BLaER1 treated with 17β-estradiol and CSF1 and Interleukin-3, amounts not matched to agents 10 nM and 100 nM (cell line): Measurements from ENCODE around the gene SAMD4A.

Source experiments
- H3K27ac ChIP-seq, 11 experiments: shearing (Covaris generic); formaldehyde crosslinking; 2 replicates each; pipeline ENCODE4 v1.8.1; 2022
- H3K27me3 ChIP-seq, 11 experiments: shearing (Covaris generic); formaldehyde crosslinking; 2 replicates each; pipeline ENCODE4 v1.8.1; 2022
- H3K36me3 ChIP-seq, 11 experiments: shearing (Covaris generic); formaldehyde crosslinking; 2 replicates each; pipeline ENCODE4 v1.8.1; 2022
- H3K4me1 ChIP-seq, 10 experiments: shearing (Covaris generic); formaldehyde crosslinking; 2 replicates each; pipeline ENCODE4 v1.8.1; 2022
- H3K4me2 ChIP-seq, 11 experiments: shearing (Covaris generic); formaldehyde crosslinking; 2 replicates each; pipeline ENCODE4 v1.8.1; 2022
- H3K4me3 ChIP-seq, 10 experiments: shearing (Covaris generic); formaldehyde crosslinking; 2 replicates each; pipeline ENCODE4 v1.8.1; 2022
- H3K9ac ChIP-seq, 11 experiments: shearing (Covaris generic); formaldehyde crosslinking; 2 replicates each; pipeline ENCODE4 v1.8.1; 2022
- H3K9me3 ChIP-seq, 11 experiments: shearing (Covaris generic); formaldehyde crosslinking; replicated peaks in 1 of 11; 2 replicates each; pipeline ENCODE4 v1.8.1; 2022
- H4K20me1 ChIP-seq, 11 experiments: shearing (Covaris generic); formaldehyde crosslinking; 2 replicates each; pipeline ENCODE4 v1.8.1; 2022
- Cebpa-rat ChIP-seq, 11 experiments: shearing (Covaris generic); IDR thresholded peaks; 2 replicates each; pipeline ENCODE4 v1.8.1; 2022

The SAMD4A gene

DNA sequence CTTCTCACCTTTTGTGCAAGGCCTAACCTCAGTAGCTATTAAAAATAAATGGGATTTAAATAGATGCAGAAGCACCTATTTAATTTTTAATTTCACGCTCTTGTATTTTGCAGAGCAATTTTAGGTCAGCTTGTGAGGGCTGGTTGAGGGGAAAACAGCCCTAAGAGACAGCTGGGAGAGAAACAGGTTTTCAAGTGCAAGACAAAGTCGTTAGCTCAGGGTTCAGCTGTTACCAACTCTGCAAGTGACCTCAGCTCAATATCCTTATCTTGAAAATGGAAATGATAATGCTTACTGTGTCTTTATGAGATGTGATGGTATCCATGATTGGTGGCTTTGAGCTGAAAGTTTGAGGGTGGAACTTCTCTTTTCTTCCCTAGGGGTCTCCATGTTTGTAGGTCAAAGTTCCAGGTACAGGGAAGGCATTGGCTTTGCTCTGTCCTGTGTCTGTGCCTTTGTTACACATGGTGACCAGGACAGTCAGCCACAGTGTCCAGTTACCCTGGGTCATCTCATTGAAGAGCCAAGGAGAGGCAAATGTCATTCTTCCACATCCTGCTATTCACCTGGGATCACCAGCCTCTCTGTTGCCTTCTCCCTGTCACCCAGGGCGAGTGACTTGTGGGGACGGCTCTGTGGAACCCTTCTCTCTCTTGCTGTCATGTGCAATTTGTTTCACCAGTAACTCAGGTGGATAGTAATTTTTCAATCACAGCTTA is 100.3 kb downstream of the SAMD4A start:
- Histone ChIP-seq H3K9me3 (no peaks in the 10 kb centered on the region), H3K9ac (no peak overlapping the region), H3K4me3 (no peak overlapping the region), H3K27me3 (no peaks in the 10 kb centered on the region), H3K4me1 (peaks cover 6 to 52% (median 25%) of the 10 kb centered on the region in 10 experiments), H4K20me1 (peaks cover 0 to 20% (median 0%) of the 10 kb centered on the region in 11 experiments; a peak in 3 of 22 replicates), H3K36me3 (peaks cover 0 to 17% (median 4%) of the 10 kb centered on the region in 11 experiments; a peak in 4 of 22 replicates), H3K4me2 (no peak overlapping the region), H3K27ac (no peak overlapping the region)
- no peak for TF ChIP-seq Cebpa-rat (IDR thresholded peaks at IDR 0.05)

DNA sequence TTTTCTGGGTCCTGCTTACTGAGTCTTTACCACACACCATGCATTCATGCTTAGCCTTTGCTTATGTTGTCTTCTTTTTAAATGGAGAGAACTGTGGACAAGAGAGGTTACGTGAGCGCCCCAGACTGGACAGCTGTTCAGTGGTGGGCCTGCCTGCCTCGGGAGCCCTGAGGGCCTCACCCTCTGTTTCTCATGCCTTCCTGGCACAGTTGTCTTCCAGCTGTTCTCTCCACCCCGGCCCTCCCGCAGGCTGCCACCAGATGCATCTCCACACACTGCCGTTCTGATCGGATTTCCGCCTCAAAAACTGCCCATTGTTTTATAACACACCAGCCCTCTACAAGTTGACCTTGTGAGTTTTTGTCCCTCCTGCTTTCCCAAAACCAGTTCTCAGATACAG is 100.8 kb downstream of the SAMD4A start:
- Histone ChIP-seq H3K27me3 (no peaks in the 10 kb centered on the region), H3K9me3 (no peaks in the 10 kb centered on the region), H3K27ac (no peak overlapping the region), H3K4me3 (no peak overlapping the region), H4K20me1 (peaks cover 0 to 20% (median 0%) of the 10 kb centered on the region in 11 experiments; a peak in 3 of 22 replicates), H3K4me2 (no peak overlapping the region), H3K4me1 (peaks cover 6 to 52% (median 25%) of the 10 kb centered on the region in 10 experiments), H3K36me3 (peaks cover 0 to 11% (median 3%) of the 10 kb centered on the region in 11 experiments; a peak in 4 of 22 replicates), H3K9ac (no peak overlapping the region)
- no peak for TF ChIP-seq Cebpa-rat (IDR thresholded peaks at IDR 0.05)

DNA sequence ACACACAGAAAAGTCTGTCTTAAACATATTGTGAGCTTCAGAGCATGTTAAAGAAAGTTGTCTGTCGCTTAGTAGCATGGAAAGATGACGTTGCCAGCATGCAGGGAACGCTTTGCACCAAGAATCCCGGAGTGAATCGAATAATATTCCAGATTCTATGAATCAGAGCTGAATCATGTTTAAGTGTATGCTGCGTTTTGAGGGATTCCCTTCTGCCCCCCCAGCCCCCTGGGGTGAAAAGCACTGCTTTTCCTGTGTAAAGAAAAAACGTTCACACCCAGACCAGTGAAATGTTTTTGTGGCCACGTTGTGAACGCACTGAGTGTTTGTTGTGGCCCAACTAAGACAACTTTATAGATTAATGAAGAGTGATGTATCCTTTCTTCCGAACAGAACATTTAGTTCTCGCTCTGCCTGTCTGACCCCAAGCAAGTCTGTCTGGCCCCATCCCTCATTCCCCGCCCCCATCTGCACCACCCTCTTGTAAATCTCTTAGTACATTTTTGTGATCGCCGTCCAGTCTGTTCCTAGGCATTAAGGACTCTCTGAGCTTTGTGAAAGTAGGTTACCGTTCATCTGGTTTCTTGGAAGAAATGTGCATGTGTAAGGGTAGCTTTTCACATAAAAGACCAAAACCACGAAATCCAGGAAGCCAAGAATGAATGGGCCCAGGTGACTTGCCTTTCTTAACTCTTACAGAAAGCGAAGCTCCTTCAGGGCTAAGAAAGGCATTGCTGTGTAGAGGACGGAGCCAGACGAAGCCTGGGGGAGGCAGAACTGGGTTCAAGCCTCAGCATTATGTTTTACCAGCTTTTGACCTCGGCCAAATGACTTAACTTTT is 103.0 kb downstream of the SAMD4A start:
- Histone ChIP-seq H3K36me3 (peaks cover 0 to 10% (median 3%) of the 10 kb centered on the region in 11 experiments; a peak in 4 of 22 replicates), H3K4me3 (no peak overlapping the region), H3K27ac (no peak overlapping the region), H3K9me3 (no peaks in the 10 kb centered on the region), H3K9ac (no peak overlapping the region), H3K4me1 (peaks cover 0 to 33% (median 14%) of the 10 kb centered on the region in 10 experiments; a peak in 19 of 20 replicates), H4K20me1 (peaks cover 0 to 23% (median 0%) of the 10 kb centered on the region in 11 experiments; a peak in 4 of 22 replicates), H3K27me3 (no peaks in the 10 kb centered on the region), H3K4me2 (peak overlapping the region in 2 of 11 experiments; percentile 6 to 32; a peak in 3 of 22 replicates)
- no peak for TF ChIP-seq Cebpa-rat (IDR thresholded peaks at IDR 0.05)

GRCh38 chr14:54671537-54671936 is 104.6 kb downstream of the SAMD4A start:
- TF ChIP-seq Cebpa-rat (IDR thresholded peaks at IDR 0.05), result no peak

GRCh38 chr14:54672181-54672580 is 105.3 kb downstream of the SAMD4A start:
- Histone ChIP-seq H3K4me3 (no peak overlapping the region), H3K9ac (no peak overlapping the region), H3K9me3 (no peaks in the 10 kb centered on the region), H3K4me2 (no peak overlapping the region), H3K27ac (no peak overlapping the region), H3K27me3 (no peaks in the 10 kb centered on the region), H3K4me1 (peaks cover 0 to 21% (median 14%) of the 10 kb centered on the region in 10 experiments; a peak in 19 of 20 replicates), H3K36me3 (peaks cover 0 to 10% (median 3%) of the 10 kb centered on the region in 11 experiments; a peak in 4 of 22 replicates), H4K20me1 (peaks cover 0 to 35% (median 0%) of the 10 kb centered on the region in 11 experiments; a peak in 5 of 22 replicates)
- TF ChIP-seq Cebpa-rat (IDR thresholded peaks at IDR 0.05), result no peak

More at GRCh38 chr14:54671537-54671936, 104.6 kb downstream of the SAMD4A start:
- Histone ChIP-seq H3K27me3 (no peaks in the 10 kb centered on the region), H3K4me3 (no peak overlapping the region), H3K4me1 (peaks cover 0 to 21% (median 15%) of the 10 kb centered on the region in 10 experiments; a peak in 19 of 20 replicates), H3K27ac (no peak overlapping the region), H4K20me1 (peaks cover 0 to 31% (median 0%) of the 10 kb centered on the region in 11 experiments; a peak in 5 of 22 replicates), H3K9ac (no peak overlapping the region), H3K36me3 (peaks cover 0 to 10% (median 3%) of the 10 kb centered on the region in 11 experiments; a peak in 4 of 22 replicates), H3K9me3 (no peaks in the 10 kb centered on the region), H3K4me2 (peak overlapping the region in 4 of 11 experiments; percentile 15 to 39 (median 32); a peak in 4 of 22 replicates)

DNA sequence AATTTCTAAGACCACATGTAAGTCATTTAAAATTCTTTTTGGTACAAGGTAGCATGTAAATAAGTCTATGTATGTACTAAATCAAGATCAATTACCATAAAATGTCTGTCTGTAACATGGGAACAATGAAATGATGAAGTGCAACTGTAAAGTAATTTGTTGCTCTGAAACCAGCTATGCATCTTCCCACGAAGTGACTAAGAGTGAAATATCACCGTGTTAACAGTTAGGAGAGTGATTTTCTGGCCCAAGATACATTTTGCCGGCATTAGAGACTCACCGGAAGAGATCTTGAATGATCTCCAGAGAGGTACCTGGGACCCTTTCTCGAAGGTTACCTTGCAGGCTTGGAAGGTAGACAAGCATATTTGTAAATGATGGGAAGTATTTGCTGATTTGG is 105.8 kb downstream of the SAMD4A start:
- Histone ChIP-seq H4K20me1 (peaks cover 0 to 35% (median 0%) of the 10 kb centered on the region in 11 experiments; a peak in 5 of 22 replicates), H3K4me1 (peaks cover 0 to 21% (median 14%) of the 10 kb centered on the region in 10 experiments; a peak in 19 of 20 replicates)
- TF ChIP-seq Cebpa-rat (IDR thresholded peaks at IDR 0.05), result no peak

GRCh38 chr14:54673193-54674045 is 106.5 kb downstream of the SAMD4A start:
- Histone ChIP-seq H3K36me3 (peaks cover 0 to 6% (median 0%) of the 10 kb centered on the region in 11 experiments; a peak in 2 of 22 replicates), H4K20me1 (peaks cover 0 to 40% (median 0%) of the 10 kb centered on the region in 11 experiments; a peak in 5 of 22 replicates), H3K4me1 (peaks cover 0 to 21% (median 14%) of the 10 kb centered on the region in 10 experiments; a peak in 19 of 20 replicates), H3K4me3 (no peak overlapping the region), H3K27ac (no peak overlapping the region), H3K9me3 (no peaks in the 10 kb centered on the region), H3K4me2 (no peak overlapping the region), H3K27me3 (no peaks in the 10 kb centered on the region), H3K9ac (no peak overlapping the region)
- TF ChIP-seq Cebpa-rat (IDR thresholded peaks at IDR 0.05), result no peak

More for the DNA sequence above, 105.8 kb downstream of the SAMD4A start:
- Histone ChIP-seq H3K36me3 (peaks cover 0 to 8% (median 3%) of the 10 kb centered on the region in 11 experiments; a peak in 4 of 22 replicates), H3K27me3 (no peaks in the 10 kb centered on the region), H3K27ac (no peak overlapping the region), H3K4me3 (no peak overlapping the region), H3K9ac (no peak overlapping the region), H3K4me2 (no peak overlapping the region), H3K9me3 (no peaks in the 10 kb centered on the region)
